HCT116 (cell line): ENCODE results near the gene TP53AIP1. TPM values are rescaled to one million over a fixed set of nuclear protein-coding genes. Genes with fewer than 3 reads are reported as not detected.

Experiments
- ATAC-seq: fragments of 200-7000 bp; cut with Tn5 transposase; 2 replicates; pipeline ENCODE4 v1.9.1; 2020; ENCODE audit warnings: mild to moderate bottlenecking, moderate library complexity
- BruUV-seq: library from RNA; stranded (reverse); fragments of 400-500 nt; replicated peaks from 2 replicates; lab custom pipeline; 2021; lab: Mats Ljungman, UMichigan
- CTCF ChIA-PET: fragments of 300-600 bp; sonication (Branson Sonifier 250); formaldehyde crosslinking; loops from one replicate; lab custom pipeline; 2021; ENCODE audit warnings: antibody characterized with exemption; lab: Charles Lee
- POLR2A ChIA-PET: fragments of 300-600, 350-600 bp; sonication (Branson Sonifier 250); formaldehyde crosslinking; loops from one replicate; lab custom pipeline; 2021; ENCODE audit warnings: antibody characterized with exemption; lab: Charles Lee
- RAD21 ChIA-PET, 2 experiments: fragments of 300-600 bp; sonication (Branson Sonifier 250); formaldehyde crosslinking; loops; one replicate each; lab custom pipeline; 2023; ENCODE audit warnings: low total read pairs in 2 of 2; ENCODE audit not compliant: uncharacterized antibody in 2 of 2, unreplicated experiment in 2 of 2, low non-redundant PET in 1 of 2; lab: Charles Lee
- DNase-seq: peaks from one replicate; pipeline ENCODE4 v3.0.0-alpha.2; 2010; ENCODE audit warnings: low read depth, low spot score
- H2AFZ ChIP-seq: fragments of 200-600 bp; shearing (Covaris generic), sonication (generic); 2 replicates; pipeline ENCODE4 v1.6.1; 2017; ENCODE audit warnings: low read depth, mixed run types, mixed read lengths, antibody characterized with exemption, low read length; ENCODE audit not compliant: poor library complexity, severe bottlenecking
- H3K27ac ChIP-seq: 2 replicates; pipeline ENCODE4 v1.5.1; 2012; ENCODE audit warnings: low read depth, low read length
- H3K27me3 ChIP-seq: fragments of 200-600 bp; sonication (generic); 2 replicates; pipeline ENCODE4 v1.6.1; 2016; ENCODE audit warnings: mixed run types, low read length, mixed read lengths; ENCODE audit not compliant: insufficient read depth
- H3K36me3 ChIP-seq, 2 experiments: fragments of 200-500 bp in 1 of 2; fragments of 200-600 bp in 1 of 2; sonication (Bioruptor generic) in 1 of 2; sonication (generic) in 1 of 2; 2 replicates each; pipeline versions ENCODE4 v1.5.1 to v1.6.1; 2014 to 2016; ENCODE audit warnings: low read length in 2 of 2, inconsistent platforms in 1 of 2, mixed read lengths in 1 of 2, mixed run types in 1 of 2; ENCODE audit not compliant: insufficient read depth in 2 of 2, control insufficient read depth in 1 of 2
- H3K4me1 ChIP-seq, 2 experiments: fragments of 200-600 bp in 1 of 2; sonication (generic) in 1 of 2; 2 replicates each; pipeline versions ENCODE4 v1.5.1 to v1.6.1; 2012 to 2017; ENCODE audit warnings: low read length in 2 of 2, inconsistent platforms in 1 of 2, mild to moderate bottlenecking in 1 of 2, mixed read lengths in 1 of 2, mixed run types in 1 of 2, moderate library complexity in 1 of 2; ENCODE audit not compliant: insufficient read depth in 2 of 2, control insufficient read depth in 1 of 2
- H3K4me2 ChIP-seq: fragments of 200-600 bp; sonication (generic); 2 replicates; pipeline ENCODE4 v1.6.1; 2017; ENCODE audit warnings: mixed run types, low read length, mixed read lengths
- H3K4me3 ChIP-seq, 2 experiments: fragments of 200-600 bp in 1 of 2; sonication (generic) in 1 of 2; replicated peaks in 1 of 2; 2 replicates each; pipeline ENCODE4 v1.5.1; 2011 to 2016; ENCODE audit warnings: low read length in 2 of 2, control low read depth in 1 of 2, low read depth in 1 of 2, mild to moderate bottlenecking in 1 of 2, mixed read lengths in 1 of 2, mixed run types in 1 of 2
- H3K79me2 ChIP-seq: fragments of 200-600 bp; sonication (generic); 2 replicates; pipeline ENCODE4 v1.6.1; 2017; ENCODE audit warnings: mild to moderate bottlenecking, mixed run types, low read length, moderate library complexity, mixed read lengths; ENCODE audit not compliant: insufficient read depth
- H3K9ac ChIP-seq: fragments of 200-600 bp; sonication (generic); 2 replicates; pipeline ENCODE4 v1.6.1; 2016; ENCODE audit warnings: low read length, mixed read lengths
- H3K9me2 ChIP-seq: fragments of 200-600 bp; sonication (generic), shearing (Covaris generic); 2 replicates; pipeline ENCODE4 v1.6.1; 2017; ENCODE audit warnings: mixed run types, mild to moderate bottlenecking, moderate library complexity; ENCODE audit not compliant: insufficient read depth
- H3K9me3 ChIP-seq, 2 experiments: fragments of 200-500 bp in 1 of 2; fragments of 200-600 bp in 1 of 2; sonication (Bioruptor generic) in 1 of 2; sonication (generic) in 1 of 2; 2 replicates each; pipeline ENCODE4 v1.6.1; 2014 to 2017; ENCODE audit warnings: low read length in 2 of 2, mixed read lengths in 2 of 2, inconsistent platforms in 1 of 2, low read depth in 1 of 2, mild to moderate bottlenecking in 1 of 2, mixed run types in 1 of 2, moderate library complexity in 1 of 2; ENCODE audit not compliant: control insufficient read depth in 1 of 2, insufficient read depth in 1 of 2
- H4K20me1 ChIP-seq: fragments of 200-600 bp; sonication (generic), shearing (Covaris generic); 2 replicates; pipeline ENCODE4 v1.6.1; 2017; ENCODE audit warnings: mixed run types, mild to moderate bottlenecking, moderate library complexity; ENCODE audit not compliant: insufficient read depth
- CBX3 ChIP-seq: IDR thresholded peaks from 2 replicates; pipeline ENCODE4 v1.6.1; 2012; ENCODE audit warnings: low read depth
- CEBPB ChIP-seq: IDR thresholded peaks from 2 replicates; pipeline ENCODE4 v1.6.1; 2012; ENCODE audit warnings: low read depth
- CTCF ChIP-seq, 3 experiments: fragments of 200-600 bp in 1 of 3; sonication (generic) in 1 of 3; IDR thresholded peaks in 2 of 3; conservative IDR thresholded peaks in 1 of 3; 2 replicates each; pipeline ENCODE4 v1.5.1; 2012 to 2017; ENCODE audit warnings: low read depth in 2 of 3, low read length in 2 of 3, antibody characterized with exemption in 1 of 3, borderline replicate concordance in 1 of 3, control low read depth in 1 of 3, mild to moderate bottlenecking in 1 of 3, mixed read lengths in 1 of 3, mixed run types in 1 of 3, moderate library complexity in 1 of 3; ENCODE audit not compliant: insufficient read depth in 1 of 3
- EGR1 ChIP-seq: IDR thresholded peaks from 2 replicates; pipeline ENCODE4 v1.6.1; 2012; ENCODE audit warnings: low read depth
- ELF1 ChIP-seq: IDR thresholded peaks from 2 replicates; pipeline ENCODE4 v1.6.1; 2012; ENCODE audit warnings: low read depth, borderline replicate concordance
- EZH2 ChIP-seq: fragments of 200-600 bp; sonication (generic); IDR thresholded peaks from 2 replicates; pipeline ENCODE4 v1.6.1; 2017; ENCODE audit warnings: antibody characterized with exemption, mixed run types
- EZH2phosphoT487 ChIP-seq: fragments of 200-600 bp; IDR thresholded peaks from 2 replicates; pipeline ENCODE4 v1.6.1; 2018; ENCODE audit warnings: antibody characterized with exemption, borderline replicate concordance
- FOSL1 ChIP-seq: IDR thresholded peaks from 2 replicates; pipeline ENCODE4 v1.6.1; 2012; ENCODE audit warnings: low read depth
- MAX ChIP-seq: IDR thresholded peaks from 2 replicates; pipeline ENCODE4 v1.6.1; 2012
- POLR2AphosphoS5 ChIP-seq: IDR thresholded peaks from 2 replicates; pipeline ENCODE4 v1.6.1; 2011; ENCODE audit warnings: mild to moderate bottlenecking, low read depth, low read length, moderate library complexity
- TCF7L2 ChIP-seq: IDR thresholded peaks from 2 replicates; pipeline ENCODE4 v1.7.0; 2011; ENCODE audit warnings: borderline replicate concordance, inconsistent platforms; ENCODE audit not compliant: insufficient read depth, insufficient read length; ENCODE audit errors: extremely low read depth
- ZFX ChIP-seq: fragments of 450-650 bp; IDR thresholded peaks from 2 replicates; pipeline ENCODE4 v1.6.1; 2017
- intact Hi-C: fragments of 100-400 bp; cut with micrococcal nuclease; formaldehyde crosslinking; loops from 2 replicates; pipeline ENCODE4 v1.10.0; 2022
- total RNA-seq: library from RNA; stranded (reverse); gene quantifications from one replicate; pipeline ENCODE4 v1.2.1, GENCODE V29; 2021; ENCODE audit not compliant: unreplicated experiment
- TF ChIP-seq, protein P1 (sequence below): IDR thresholded peaks from 2 replicates; pipeline ENCODE4 v1.6.1; 2012
- TF ChIP-seq, protein P2 (sequence below): IDR thresholded peaks from 2 replicates; pipeline ENCODE4 v1.6.1; 2011; ENCODE audit warnings: mild to moderate bottlenecking, low read length, moderate library complexity; ENCODE audit not compliant: insufficient replicate concordance; ENCODE audit errors: extremely low read depth

TP53AIP1 gene
- total RNA-seq, 1 experiment from 2014 or later: 0.15 TPM

DNA sequence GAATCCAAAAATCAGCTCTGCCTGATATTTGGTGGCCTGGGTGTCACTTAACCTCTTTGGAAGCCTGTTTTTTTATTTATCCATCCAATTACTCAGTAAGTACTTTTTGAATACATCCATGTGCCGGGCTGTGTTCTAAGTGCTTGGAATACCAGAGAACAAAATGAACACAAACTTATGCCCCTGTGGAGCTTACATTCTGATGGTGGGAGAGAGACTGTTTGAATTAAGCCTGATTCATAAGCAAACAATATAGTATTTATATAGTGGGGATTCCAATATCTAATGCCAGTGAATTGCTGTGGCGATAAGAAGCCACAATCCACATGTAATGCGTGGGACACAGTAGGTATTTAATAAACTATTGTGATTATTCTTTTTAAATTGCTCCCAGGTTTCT lies 32.1 kb downstream of the TP53AIP1 start:
- Histone ChIP-seq H3K79me2 (no peaks in the 10 kb centered on the region), H3K9me3 (no peaks in the 10 kb centered on the region), H3K4me1 (peaks cover 15 to 33% of the 10 kb centered on the region in 2 experiments), H4K20me1 (no peaks in the 10 kb centered on the region), H3K27ac (no peak overlapping the region), H3K4me2 (no peak overlapping the region), H3K27me3 (no peaks in the 10 kb centered on the region), H3K9ac (no peak overlapping the region), H3K9me2 (no peaks in the 10 kb centered on the region), H3K36me3 (no peaks in the 10 kb centered on the region), H3K4me3 (no peak overlapping the region), H2AFZ (no peak overlapping the region)
- no peak for DNase-seq
- BruUV-seq: no TSS peak
- intact Hi-C loops: no loop called here
- ChIA-PET RAD21 (no interaction called here), POLR2A (no interaction called here), CTCF (no interaction called here)
- ATAC-seq: no peak
- TF ChIP-seq EZH2phosphoT487 (no peak), ELF1 (no peak), CBX3 (no peak), POLR2AphosphoS5 (no peak), MAX (no peak), TCF7L2 (no peak)

DNA sequence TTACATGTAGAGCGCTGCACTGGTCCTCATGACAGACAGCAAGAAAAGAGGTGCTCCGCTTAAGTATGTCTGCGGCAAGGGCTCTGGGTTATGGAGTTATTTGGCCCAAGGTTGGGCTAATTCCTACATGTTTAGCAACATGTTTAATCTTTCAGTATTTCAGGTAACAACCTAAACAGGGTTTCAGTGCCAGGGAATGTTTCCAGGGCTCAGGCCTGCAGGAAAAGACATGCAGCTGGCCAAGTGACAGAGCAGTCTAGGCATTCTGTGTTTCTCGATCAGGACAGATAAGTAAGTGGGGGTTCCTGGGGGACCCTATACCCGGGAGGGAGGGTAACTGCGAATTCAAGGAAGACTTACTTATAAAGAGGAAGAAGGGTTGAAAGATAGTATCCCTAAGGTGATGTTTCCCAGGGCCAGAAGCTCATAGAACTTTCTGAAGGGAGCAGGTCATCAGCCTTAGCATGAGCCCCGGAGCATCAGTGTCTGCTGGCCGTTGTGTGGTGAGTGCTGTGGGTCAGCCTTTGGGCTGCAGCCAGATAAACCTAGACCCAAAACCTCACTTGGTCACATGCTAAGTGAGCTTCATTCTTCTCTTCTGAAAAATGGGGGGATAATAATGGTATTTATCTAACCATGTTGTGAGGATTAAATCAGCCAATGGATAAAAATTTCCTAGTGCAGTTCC lies 33.1 kb downstream of the TP53AIP1 start:
- no peaks in the 10 kb centered on the region for H3K9me3 ChIP-seq
- POLR2A ChIA-PET: interaction anchor here (2.1 kb wide), 1 partner anchor 17 kb away, joined by 7 read pairs; no protein-coding TSS in a partner anchor
- intact Hi-C loops: no loop called here
- H3K9ac ChIP-seq: no peak overlapping the region
- RAD21 ChIA-PET: no interaction called here
- BruUV-seq: no TSS peak
- H3K79me2 ChIP-seq: no peaks in the 10 kb centered on the region
- H4K20me1 ChIP-seq: no peaks in the 10 kb centered on the region
- H3K4me2 ChIP-seq: peak overlapping the region; percentile 73
- ATAC-seq: no peak
- no peak overlapping the region for H3K4me3 ChIP-seq
- H3K4me1 ChIP-seq: peaks cover 19 to 40% of the 10 kb centered on the region in 2 experiments
- no peaks in the 10 kb centered on the region for H3K36me3 ChIP-seq
- no peak overlapping the region for H3K27ac ChIP-seq
- H3K9me2 ChIP-seq: no peaks in the 10 kb centered on the region
- DNase-seq: no peak
- H3K27me3 ChIP-seq: no peaks in the 10 kb centered on the region
- CTCF ChIA-PET: interaction anchor here (1.8 kb wide), 1 partner anchor 47 kb away, joined by 8 read pairs; no protein-coding TSS in a partner anchor
- H2AFZ ChIP-seq: no peak overlapping the region
- TF ChIP-seq CTCF (IDR thresholded peaks at IDR 0.05 in 2 of 3, conservative IDR thresholded peaks at IDR 0.05 in 1 of 3; ENCODE audit: borderline replicate concordance in 1 of 3, insufficient read depth in 1 of 3, low read depth in 2 of 3, low read length in 2 of 3) (no peak), TCF7L2 (no peak), ZFX (no peak), EGR1 (no peak), CBX3 (no peak), FOSL1 (no peak), EZH2phosphoT487 (no peak), EZH2 (no peak), CEBPB (no peak)
- TF ChIP-seq, protein P1, sequence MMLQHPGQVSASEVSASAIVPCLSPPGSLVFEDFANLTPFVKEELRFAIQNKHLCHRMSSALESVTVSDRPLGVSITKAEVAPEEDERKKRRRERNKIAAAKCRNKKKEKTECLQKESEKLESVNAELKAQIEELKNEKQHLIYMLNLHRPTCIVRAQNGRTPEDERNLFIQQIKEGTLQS: no peak
- TF ChIP-seq, protein P2, sequence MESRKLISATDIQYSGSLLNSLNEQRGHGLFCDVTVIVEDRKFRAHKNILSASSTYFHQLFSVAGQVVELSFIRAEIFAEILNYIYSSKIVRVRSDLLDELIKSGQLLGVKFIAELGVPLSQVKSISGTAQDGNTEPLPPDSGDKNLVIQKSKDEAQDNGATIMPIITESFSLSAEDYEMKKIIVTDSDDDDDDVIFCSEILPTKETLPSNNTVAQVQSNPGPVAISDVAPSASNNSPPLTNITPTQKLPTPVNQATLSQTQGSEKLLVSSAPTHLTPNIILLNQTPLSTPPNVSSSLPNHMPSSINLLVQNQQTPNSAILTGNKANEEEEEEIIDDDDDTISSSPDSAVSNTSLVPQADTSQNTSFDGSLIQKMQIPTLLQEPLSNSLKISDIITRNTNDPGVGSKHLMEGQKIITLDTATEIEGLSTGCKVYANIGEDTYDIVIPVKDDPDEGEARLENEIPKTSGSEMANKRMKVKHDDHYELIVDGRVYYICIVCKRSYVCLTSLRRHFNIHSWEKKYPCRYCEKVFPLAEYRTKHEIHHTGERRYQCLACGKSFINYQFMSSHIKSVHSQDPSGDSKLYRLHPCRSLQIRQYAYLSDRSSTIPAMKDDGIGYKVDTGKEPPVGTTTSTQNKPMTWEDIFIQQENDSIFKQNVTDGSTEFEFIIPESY: no peak
